Measurements from ENCODE around the gene NOL11. TPM values are rescaled to one million over a fixed set of nuclear protein-coding genes. Genes with fewer than 3 reads are reported as not detected.

Gene NOL11
- total RNA-seq (2022; extraction: Qiagen RNA extraction), result 71.0 to 83.3 TPM (median 71.7 TPM) in 5 replicates

DNA sequence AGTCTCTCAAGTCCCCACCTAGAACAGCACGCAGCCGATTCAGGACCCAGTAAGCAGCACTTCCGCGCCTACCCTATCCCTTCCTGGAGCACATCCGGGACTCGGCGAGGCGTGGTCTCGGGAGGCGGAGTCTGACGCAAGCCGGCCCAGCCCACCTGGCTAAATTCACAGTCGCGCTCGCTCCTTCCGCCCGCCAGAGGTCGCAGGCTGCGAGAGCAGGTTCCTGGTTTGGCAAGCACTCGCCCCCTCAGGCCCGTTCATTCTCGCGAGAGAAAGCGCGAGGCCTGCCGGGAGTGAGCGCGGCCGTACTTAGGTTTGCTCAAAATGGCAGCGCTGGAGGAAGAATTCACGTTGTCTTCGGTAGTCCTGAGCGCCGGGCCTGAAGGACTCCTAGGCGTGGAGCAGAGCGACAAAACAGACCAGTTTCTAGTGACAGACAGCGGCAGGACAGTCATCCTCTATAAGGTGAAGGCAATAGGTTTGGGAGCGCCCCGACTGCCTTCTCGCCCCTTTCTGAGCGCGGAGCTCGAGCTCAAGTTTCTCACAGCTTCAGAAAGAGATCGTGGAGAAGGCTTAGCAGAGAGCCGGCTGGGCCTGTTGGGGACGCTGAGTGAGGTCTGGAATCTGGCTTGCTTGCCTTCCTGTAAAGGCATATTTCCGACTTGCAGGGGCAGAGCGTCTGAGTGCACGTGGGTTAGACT is at the start of gene NOL11:
NOL11 (plus strand) TSS at position 313 of the 701 bp plus-strand sequence; CDS start at position 325, 12 bp downstream.

Other genes with a start within 250 kb of the NOL11 start
- gene BPTF, start 107.6 kb downstream of the NOL11 start, total RNA-seq (2022; extraction: Qiagen RNA extraction), result 38.1 to 47.6 TPM (median 40.0 TPM) in 5 replicates

Measured in A549 treated with AZD2906 at 1 μM for 4 hours (cell line).